Astrocyte of the cerebellum (primary cell): Measurements from ENCODE around the gene ALB.

ENCODE experiments used
- DNase-seq: peaks from one replicate; pipeline ENCODE4 v3.0.0-alpha.2; 2011; ENCODE audit warnings: low read depth
- H3K4me3 ChIP-seq: 2 replicates; pipeline ENCODE4 v1.5.1; 2011; ENCODE audit warnings: mild to moderate bottlenecking, low read depth, low read length, moderate library complexity
- in situ Hi-C: cut with HindIII; loops from 2 replicates; pipeline ENCODE4 v1.10.0; 2017; ENCODE audit warnings: low sequenced_read_pairs
- TF ChIP-seq, protein P1 (sequence below): IDR thresholded peaks from 2 replicates; pipeline ENCODE4 v1.5.1; 2012; ENCODE audit warnings: low read length, low read depth, moderate library complexity, mild to moderate bottlenecking; ENCODE audit errors: missing control alignments

Gene ALB

GRCh38 chr4:73433140-73433539 lies 29.1 kb downstream of the ALB start:
- H3K4me3 ChIP-seq = no peak overlapping the region
- TF ChIP-seq, protein P1, sequence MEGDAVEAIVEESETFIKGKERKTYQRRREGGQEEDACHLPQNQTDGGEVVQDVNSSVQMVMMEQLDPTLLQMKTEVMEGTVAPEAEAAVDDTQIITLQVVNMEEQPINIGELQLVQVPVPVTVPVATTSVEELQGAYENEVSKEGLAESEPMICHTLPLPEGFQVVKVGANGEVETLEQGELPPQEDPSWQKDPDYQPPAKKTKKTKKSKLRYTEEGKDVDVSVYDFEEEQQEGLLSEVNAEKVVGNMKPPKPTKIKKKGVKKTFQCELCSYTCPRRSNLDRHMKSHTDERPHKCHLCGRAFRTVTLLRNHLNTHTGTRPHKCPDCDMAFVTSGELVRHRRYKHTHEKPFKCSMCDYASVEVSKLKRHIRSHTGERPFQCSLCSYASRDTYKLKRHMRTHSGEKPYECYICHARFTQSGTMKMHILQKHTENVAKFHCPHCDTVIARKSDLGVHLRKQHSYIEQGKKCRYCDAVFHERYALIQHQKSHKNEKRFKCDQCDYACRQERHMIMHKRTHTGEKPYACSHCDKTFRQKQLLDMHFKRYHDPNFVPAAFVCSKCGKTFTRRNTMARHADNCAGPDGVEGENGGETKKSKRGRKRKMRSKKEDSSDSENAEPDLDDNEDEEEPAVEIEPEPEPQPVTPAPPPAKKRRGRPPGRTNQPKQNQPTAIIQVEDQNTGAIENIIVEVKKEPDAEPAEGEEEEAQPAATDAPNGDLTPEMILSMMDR = no peak
- in situ Hi-C loops = no loop called here
- no peak for DNase-seq

GRCh38 chr4:73434311-73434710 lies 30.2 kb downstream of the ALB start:
- no peak for DNase-seq
- TF ChIP-seq, protein P1 = peak; percentile 12
- no peak overlapping the region for H3K4me3 ChIP-seq
- in situ Hi-C loops = no loop called here

DNA sequence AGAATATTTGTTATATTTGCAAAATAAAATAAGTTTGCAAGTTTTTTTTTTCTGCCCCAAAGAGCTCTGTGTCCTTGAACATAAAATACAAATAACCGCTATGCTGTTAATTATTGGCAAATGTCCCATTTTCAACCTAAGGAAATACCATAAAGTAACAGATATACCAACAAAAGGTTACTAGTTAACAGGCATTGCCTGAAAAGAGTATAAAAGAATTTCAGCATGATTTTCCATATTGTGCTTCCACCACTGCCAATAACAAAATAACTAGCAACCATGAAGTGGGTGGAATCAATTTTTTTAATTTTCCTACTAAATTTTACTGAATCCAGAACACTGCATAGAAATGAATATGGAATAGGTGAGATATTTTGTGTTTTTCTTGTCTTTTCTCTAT lies 31.9 kb downstream of the ALB start, which contains the start of gene AFP:
Gene AFP, plus strand, starts transcription at position 238 of the 400 bp plus-strand sequence. Its CDS starts 42 bp downstream, at position 280.
- no peak for DNase-seq
- no peak within 1 kb of the TSS for H3K4me3 ChIP-seq
- in situ Hi-C loops = no loop called here
- TF ChIP-seq, protein P1 = no peak

DNA sequence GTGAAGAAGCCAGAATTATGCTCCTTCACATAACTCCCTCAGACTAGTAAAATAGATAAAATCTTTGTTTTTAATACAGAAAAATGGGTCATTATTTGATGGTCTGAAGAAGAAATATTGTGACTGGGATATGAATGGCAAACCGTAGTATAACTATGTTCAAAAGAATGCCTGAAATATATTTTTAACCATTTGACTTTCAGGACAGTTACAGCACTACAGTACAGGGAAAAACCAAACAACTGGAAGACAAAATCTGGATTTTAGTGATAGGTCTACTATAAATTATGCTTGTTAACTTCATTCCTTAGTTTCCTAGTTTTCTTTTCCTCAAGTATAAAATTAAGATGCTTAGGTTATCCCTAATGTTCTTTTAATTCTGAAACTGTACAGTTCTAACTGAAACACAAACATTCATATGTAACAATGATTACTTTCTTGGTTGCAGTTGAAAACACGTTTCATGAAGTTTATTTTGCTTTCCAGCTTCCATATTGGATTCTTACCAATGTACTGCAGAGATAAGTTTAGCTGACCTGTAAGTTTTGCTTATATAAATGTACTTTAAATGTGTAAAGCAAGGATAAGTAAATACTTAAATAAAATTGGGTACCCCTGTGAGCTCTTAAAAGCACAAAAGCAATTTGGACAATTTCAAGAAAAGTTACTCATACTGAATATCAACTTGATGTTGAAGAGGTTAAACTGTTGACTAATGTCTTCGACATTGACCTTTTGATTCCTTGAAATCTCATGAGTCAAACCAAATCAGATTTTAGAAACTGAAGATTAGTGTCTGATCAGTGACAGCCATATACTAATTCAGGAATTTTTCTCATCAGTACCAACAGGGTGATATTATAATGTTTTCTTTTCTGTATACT lies 32.8 kb downstream of the ALB start:
- TF ChIP-seq, protein P1 = no peak
- no peak for DNase-seq
- no peak overlapping the region for H3K4me3 ChIP-seq
- in situ Hi-C loops = no loop called here

- TF ChIP-seq, protein P1 = no peak
- H3K4me3 ChIP-seq = no peak overlapping the region
- no peak for DNase-seq
- in situ Hi-C loops = no loop called here
Observed at GRCh38 chr4:73437558-73437956, 33.5 kb downstream of the ALB start.

DNA sequence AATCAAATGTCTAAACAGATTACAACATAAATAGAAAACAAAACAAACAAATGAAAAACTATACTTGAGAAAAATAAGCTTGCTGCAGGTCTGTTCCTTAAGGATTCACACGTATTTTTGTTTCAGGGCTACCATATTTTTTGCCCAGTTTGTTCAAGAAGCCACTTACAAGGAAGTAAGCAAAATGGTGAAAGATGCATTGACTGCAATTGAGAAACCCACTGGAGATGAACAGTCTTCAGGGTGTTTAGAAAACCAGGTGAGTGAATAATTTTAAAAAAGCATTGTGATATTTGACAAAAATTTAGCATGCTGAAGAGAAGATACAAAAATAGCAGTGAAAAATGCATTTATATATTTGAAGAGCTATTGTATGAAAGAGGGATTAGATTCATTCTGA lies 34.0 kb downstream of the ALB start:
- TF ChIP-seq, protein P1 = no peak
- DNase-seq = no peak
- in situ Hi-C loops = no loop called here
- H3K4me3 ChIP-seq = no peak overlapping the region
